ENCODE results near the gene SUSD1. TPM values are rescaled to one million over a fixed set of nuclear protein-coding genes. Genes with fewer than 3 reads are reported as not detected.

The SUSD1 gene
- total RNA-seq, 2 experiments from 2014 or later, result 3.8 to 5.2 TPM

DNA sequence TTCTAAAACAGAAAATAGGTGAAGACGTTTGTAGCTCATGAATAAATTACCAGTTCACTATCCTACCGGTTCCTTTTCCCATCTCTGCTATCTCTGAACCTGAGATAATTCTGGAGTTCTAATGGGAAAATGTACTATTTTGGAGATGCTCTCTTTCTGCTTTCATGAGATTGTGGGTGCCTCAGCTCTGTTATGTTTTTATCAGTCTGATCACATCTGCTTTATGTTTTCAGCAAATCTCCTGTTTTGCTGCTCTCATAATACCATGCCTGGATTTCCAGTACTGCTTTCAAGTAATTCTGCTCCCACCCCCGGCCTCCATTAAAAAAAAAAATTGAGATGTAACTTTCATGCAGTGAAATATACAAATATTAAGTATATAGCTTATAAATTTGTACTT lies 9.1 kb upstream of the SUSD1 start:
- no peak for DNase-seq
- peaks cover 16% of the 10 kb centered on the region for H3K4me1 Mint-ChIP-seq
- no peak overlapping the region for H3K4me3 Mint-ChIP-seq
- H3K27ac Mint-ChIP-seq, result no peak overlapping the region
- peaks cover 8% of the 10 kb centered on the region for H3K9me3 Mint-ChIP-seq
- H3K27me3 Mint-ChIP-seq, result no peaks in the 10 kb centered on the region
- H3K36me3 Mint-ChIP-seq, result peaks cover 4% of the 10 kb centered on the region

GRCh38 chr9:112180387-112180881 lies 5.3 kb upstream of the SUSD1 start:
- peak; percentile 58 for DNase-seq
- no peak overlapping the region for H3K4me3 Mint-ChIP-seq
- peak overlapping the region; percentile 54 for H3K27ac Mint-ChIP-seq
- H3K36me3 Mint-ChIP-seq, result peaks cover 4% of the 10 kb centered on the region
- H3K4me1 Mint-ChIP-seq, result peaks cover 23% of the 10 kb centered on the region
- peaks cover 8% of the 10 kb centered on the region for H3K9me3 Mint-ChIP-seq
- peaks cover 29% of the 10 kb centered on the region for H3K27me3 Mint-ChIP-seq

DNA sequence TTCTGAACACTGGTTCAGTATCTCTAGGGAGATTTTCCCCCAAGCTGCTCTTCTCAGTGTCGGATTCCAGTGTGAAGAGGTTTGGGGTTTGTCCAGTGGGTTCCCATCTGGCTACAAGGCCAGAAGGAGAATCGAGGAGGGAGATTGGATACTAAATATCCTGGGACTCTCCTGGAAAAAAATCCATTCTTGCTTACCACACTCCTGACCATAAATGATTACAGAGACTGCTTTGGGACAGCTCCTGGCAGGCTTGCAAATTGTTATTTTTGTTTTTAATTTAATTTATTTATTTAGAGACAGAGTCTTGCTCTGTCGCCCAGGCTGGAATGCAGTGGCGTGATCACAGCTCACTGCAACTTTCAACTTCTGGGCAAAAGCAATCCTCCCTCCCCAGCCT lies 4.7 kb upstream of the SUSD1 start:
- DNase-seq, result no peak
- Mint-ChIP-seq H3K27me3 (peaks cover 32% of the 10 kb centered on the region), H3K27ac (no peak overlapping the region), H3K9me3 (peaks cover 8% of the 10 kb centered on the region), H3K4me1 (peaks cover 25% of the 10 kb centered on the region), H3K4me3 (no peak overlapping the region), H3K36me3 (peaks cover 6% of the 10 kb centered on the region)

DNA sequence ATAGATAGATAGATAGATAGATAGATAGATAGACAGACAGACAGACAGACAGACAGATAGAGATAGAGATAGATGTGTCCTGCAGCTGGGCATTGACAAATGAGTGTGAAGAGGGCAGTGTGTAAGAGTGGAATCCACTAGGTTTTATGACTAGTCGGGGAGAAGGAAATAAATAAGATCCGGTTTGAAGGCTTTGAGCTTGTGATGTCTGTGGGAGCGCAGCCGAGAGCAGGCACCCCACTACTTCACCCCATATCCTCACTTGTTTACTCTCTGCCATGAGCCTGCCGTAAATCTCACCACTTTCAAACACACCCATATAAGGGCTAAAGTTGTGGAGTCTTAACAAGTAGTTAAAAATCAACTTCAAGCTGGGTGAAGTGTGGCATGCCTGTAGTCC lies 1.4 kb upstream of the SUSD1 start:
- Mint-ChIP-seq H3K4me1 (peaks cover 40% of the 10 kb centered on the region), H3K4me3 (no peak overlapping the region), H3K27me3 (peaks cover 32% of the 10 kb centered on the region), H3K27ac (no peak overlapping the region), H3K36me3 (peaks cover 14% of the 10 kb centered on the region), H3K9me3 (peaks cover 1% of the 10 kb centered on the region)
- no peak for DNase-seq

- DNase-seq, result no peak
- Mint-ChIP-seq H3K4me1 (peaks cover 34% of the 10 kb centered on the region), H3K27me3 (peaks cover 32% of the 10 kb centered on the region), H3K36me3 (peaks cover 14% of the 10 kb centered on the region), H3K4me3 (peak overlapping the region; percentile 38), H3K27ac (no peak overlapping the region), H3K9me3 (peaks cover 1% of the 10 kb centered on the region)
Measured at GRCh38 chr9:112175796-112176315, 759 bp upstream of the SUSD1 start.

DNA sequence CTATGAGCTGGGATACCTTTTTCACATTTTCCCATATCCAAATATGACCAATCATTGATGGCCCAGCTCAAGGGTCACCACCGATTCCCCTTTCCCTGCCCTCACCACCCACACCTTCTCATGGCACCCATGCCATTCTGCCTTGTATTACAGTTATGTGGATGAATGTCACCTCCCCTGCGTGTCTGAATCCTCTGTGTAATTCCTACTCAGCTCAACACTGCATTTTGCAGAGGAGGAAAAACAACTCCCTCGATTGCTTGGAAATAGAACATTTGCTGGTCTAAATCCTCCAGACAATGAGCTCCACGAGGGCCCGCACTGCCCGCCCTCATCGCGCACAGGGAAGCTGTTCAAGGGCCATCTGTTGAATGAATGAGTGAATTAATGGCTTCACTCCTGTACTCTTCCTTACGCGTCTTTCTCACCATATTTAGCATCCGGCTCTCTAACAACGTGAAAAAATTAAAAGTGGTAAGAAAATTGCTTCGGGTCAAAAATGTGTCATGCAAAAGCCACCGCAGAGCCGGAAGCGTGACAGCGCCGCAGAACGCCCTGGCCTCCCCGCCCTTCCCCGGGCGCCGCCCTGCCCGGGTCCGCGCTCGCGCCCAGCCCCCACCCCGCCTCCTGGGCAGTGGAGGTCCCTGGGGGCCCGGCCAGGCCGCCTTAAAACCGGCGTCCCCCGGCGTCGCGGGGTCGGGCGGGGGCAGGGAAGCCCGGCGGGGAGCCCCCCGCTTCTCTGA lies 704 bp downstream of the SUSD1 start:
- peaks cover 1% of the 10 kb centered on the region for H3K9me3 Mint-ChIP-seq
- DNase-seq, result peak; percentile 76
- peaks cover 27% of the 10 kb centered on the region for H3K4me1 Mint-ChIP-seq
- H3K4me3 Mint-ChIP-seq, result peak overlapping the region; percentile 85
- H3K27me3 Mint-ChIP-seq, result peaks cover 32% of the 10 kb centered on the region
- peaks cover 14% of the 10 kb centered on the region for H3K36me3 Mint-ChIP-seq
- peak overlapping the region; percentile 89 for H3K27ac Mint-ChIP-seq

- Mint-ChIP-seq H3K9me3 (peaks cover 1% of the 10 kb centered on the region), H3K36me3 (peaks cover 14% of the 10 kb centered on the region), H3K27me3 (peaks cover 31% of the 10 kb centered on the region), H3K4me1 (peaks cover 30% of the 10 kb centered on the region), H3K27ac (peak overlapping the region; percentile 89), H3K4me3 (peak overlapping the region; percentile 85)
- DNase-seq, result no peak
Measured at GRCh38 chr9:112173489-112174221, 1.4 kb downstream of the SUSD1 start.

- Mint-ChIP-seq H3K9me3 (peaks cover 1% of the 10 kb centered on the region), H3K4me3 (no peak overlapping the region), H3K4me1 (peaks cover 35% of the 10 kb centered on the region), H3K27me3 (peaks cover 8% of the 10 kb centered on the region), H3K27ac (no peak overlapping the region), H3K36me3 (peaks cover 14% of the 10 kb centered on the region)
- DNase-seq, result no peak
Measured at GRCh38 chr9:112170968-112171367, 4.1 kb downstream of the SUSD1 start.

- H3K4me1 Mint-ChIP-seq, result peaks cover 33% of the 10 kb centered on the region
- peaks cover 11% of the 10 kb centered on the region for H3K36me3 Mint-ChIP-seq
- peaks cover 1% of the 10 kb centered on the region for H3K9me3 Mint-ChIP-seq
- H3K27ac Mint-ChIP-seq, result no peak overlapping the region
- no peak for DNase-seq
- H3K27me3 Mint-ChIP-seq, result peaks cover under 1% of the 10 kb centered on the region
- no peak overlapping the region for H3K4me3 Mint-ChIP-seq
Measured at GRCh38 chr9:112170235-112170634, 4.9 kb downstream of the SUSD1 start.

GRCh38 chr9:112169368-112169767 lies 5.7 kb downstream of the SUSD1 start:
- DNase-seq, result no peak
- H3K4me3 Mint-ChIP-seq, result no peak overlapping the region
- peaks cover 1% of the 10 kb centered on the region for H3K9me3 Mint-ChIP-seq
- no peaks in the 10 kb centered on the region for H3K27me3 Mint-ChIP-seq
- H3K27ac Mint-ChIP-seq, result no peak overlapping the region
- H3K36me3 Mint-ChIP-seq, result peaks cover 10% of the 10 kb centered on the region
- peaks cover 31% of the 10 kb centered on the region for H3K4me1 Mint-ChIP-seq

GRCh38 chr9:112168197-112168596 lies 6.9 kb downstream of the SUSD1 start:
- DNase-seq, result no peak
- H3K27me3 Mint-ChIP-seq, result no peaks in the 10 kb centered on the region
- no peak overlapping the region for H3K4me3 Mint-ChIP-seq
- H3K36me3 Mint-ChIP-seq, result peaks cover 6% of the 10 kb centered on the region
- H3K27ac Mint-ChIP-seq, result no peak overlapping the region
- H3K4me1 Mint-ChIP-seq, result peaks cover 25% of the 10 kb centered on the region
- H3K9me3 Mint-ChIP-seq, result peaks cover 1% of the 10 kb centered on the region

DNA sequence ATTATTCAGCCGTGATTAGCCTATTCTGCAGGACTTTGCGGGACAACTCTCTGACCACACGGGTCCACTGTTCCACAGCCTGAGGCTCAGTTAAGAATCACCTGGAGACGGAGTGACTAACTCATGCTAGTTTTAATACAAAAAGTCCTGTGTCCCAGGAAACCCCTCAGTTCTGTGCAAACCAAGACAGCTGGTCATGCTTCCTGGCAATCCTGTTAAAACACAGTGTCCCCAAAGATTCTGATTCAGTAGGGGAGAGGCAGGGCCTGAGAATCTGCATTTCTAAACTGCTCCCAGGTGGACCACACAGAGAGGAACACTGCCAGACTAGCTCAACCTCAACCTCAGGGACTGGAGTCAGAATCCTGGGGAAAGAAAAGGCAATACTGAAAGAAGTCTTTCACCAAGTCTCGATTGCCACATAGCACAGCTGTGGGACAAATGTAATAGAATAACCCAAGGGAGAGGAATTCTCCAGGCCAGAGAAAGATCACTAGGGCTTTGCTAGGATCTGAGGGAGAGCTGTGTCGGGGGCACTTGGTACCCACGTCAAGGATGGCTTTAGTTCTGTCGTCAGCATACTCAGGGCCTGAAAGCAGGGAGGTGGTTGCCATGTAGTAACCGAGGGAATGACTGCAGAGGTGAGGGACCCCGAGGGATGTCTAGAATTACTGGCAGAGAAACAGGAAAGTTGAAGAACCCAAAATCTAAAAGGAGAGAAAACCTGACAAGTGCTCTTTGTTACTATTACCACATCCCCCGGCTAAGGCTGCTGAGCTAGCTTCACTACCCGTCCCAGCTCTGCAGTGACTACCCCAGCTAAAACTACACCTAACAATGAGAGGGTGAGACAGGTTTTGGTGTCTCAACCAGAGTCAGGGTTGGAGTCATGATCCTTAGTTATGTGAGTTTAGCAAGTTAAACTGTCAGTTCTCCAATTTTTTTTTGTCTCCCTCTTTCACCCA lies 8.6 kb downstream of the SUSD1 start:
- Mint-ChIP-seq H3K9me3 (no peaks in the 10 kb centered on the region), H3K4me1 (peaks cover 20% of the 10 kb centered on the region), H3K4me3 (no peak overlapping the region), H3K27ac (no peak overlapping the region), H3K27me3 (no peaks in the 10 kb centered on the region), H3K36me3 (no peaks in the 10 kb centered on the region)
- DNase-seq, result no peak

- H3K4me1 Mint-ChIP-seq, result peaks cover 8% of the 10 kb centered on the region
- H3K9me3 Mint-ChIP-seq, result no peaks in the 10 kb centered on the region
- no peak overlapping the region for H3K27ac Mint-ChIP-seq
- H3K36me3 Mint-ChIP-seq, result no peaks in the 10 kb centered on the region
- no peaks in the 10 kb centered on the region for H3K27me3 Mint-ChIP-seq
- H3K4me3 Mint-ChIP-seq, result no peak overlapping the region
- DNase-seq, result no peak
Measured at GRCh38 chr9:112162621-112163413, 12.3 kb downstream of the SUSD1 start.

DNA sequence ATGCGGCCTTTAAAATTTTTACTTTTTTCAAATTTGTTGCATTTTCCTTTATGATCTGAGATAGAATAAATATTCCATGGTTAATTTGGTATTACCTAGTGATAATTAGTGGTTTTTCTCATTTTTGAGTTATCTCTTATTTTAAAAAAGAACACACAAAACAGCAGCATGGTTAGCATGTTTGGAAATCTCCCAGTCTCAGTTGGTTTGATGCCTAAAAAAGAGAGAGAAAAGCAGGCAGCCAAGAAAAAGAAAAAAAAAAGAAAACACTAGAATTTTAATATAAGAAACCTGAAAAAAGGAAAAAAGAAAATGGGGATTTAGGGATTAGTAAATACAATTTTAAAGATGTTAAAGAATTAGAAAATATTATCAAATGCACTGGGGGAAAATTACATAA lies 15.3 kb downstream of the SUSD1 start:
- no peak overlapping the region for H3K27ac Mint-ChIP-seq
- no peaks in the 10 kb centered on the region for H3K27me3 Mint-ChIP-seq
- H3K36me3 Mint-ChIP-seq, result no peaks in the 10 kb centered on the region
- DNase-seq, result no peak
- H3K9me3 Mint-ChIP-seq, result no peaks in the 10 kb centered on the region
- no peak overlapping the region for H3K4me3 Mint-ChIP-seq
- H3K4me1 Mint-ChIP-seq, result peaks cover 3% of the 10 kb centered on the region
